Neural progenitor cell (in vitro differentiated cells): ENCODE data around the gene RGS9. TPM values are rescaled to one million over a fixed set of nuclear protein-coding genes. Genes with fewer than 3 reads are reported as not detected.

ENCODE experiments used
- DNase-seq: peaks from one replicate; pipeline ENCODE4 v3.0.0-alpha.2; 2016; ENCODE audit warnings: low spot score
- H2AFZ ChIP-seq: fragments of 200-600 bp; sonication (generic); replicated peaks from 2 replicates; pipeline ENCODE4 v1.6.1; 2016; ENCODE audit warnings: antibody characterized with exemption
- H3F3A ChIP-seq: fragments of 200-600 bp; sonication (generic); 2 replicates; pipeline ENCODE4 v1.6.1; 2016; ENCODE audit warnings: antibody characterized with exemption, low read depth
- H3K27ac ChIP-seq: fragments of 200-600 bp; sonication (generic); 2 replicates; pipeline ENCODE4 v1.5.1; 2016; ENCODE audit warnings: mild to moderate bottlenecking
- H3K27me3 ChIP-seq: fragments of 200-600 bp; sonication (generic); 2 replicates; pipeline ENCODE4 v1.6.1; 2016; ENCODE audit warnings: mild to moderate bottlenecking, moderate library complexity
- H3K36me3 ChIP-seq: fragments of 200-600 bp; sonication (generic); 2 replicates; pipeline ENCODE4 v1.5.1; 2016
- H3K4me1 ChIP-seq: fragments of 200-600 bp; sonication (generic); 2 replicates; pipeline ENCODE4 v1.6.1; 2016; ENCODE audit warnings: mixed run types
- H3K4me2 ChIP-seq: fragments of 200-600 bp; sonication (generic); 2 replicates; pipeline ENCODE4 v1.6.1; 2016
- H3K4me3 ChIP-seq: fragments of 200-600 bp; sonication (generic); 2 replicates; pipeline ENCODE4 v1.5.1; 2016
- H3K79me2 ChIP-seq: fragments of 200-600 bp; sonication (generic); 2 replicates; pipeline ENCODE4 v1.6.1; 2016; ENCODE audit warnings: low read depth
- H3K9ac ChIP-seq: fragments of 200-600 bp; sonication (generic); 2 replicates; pipeline ENCODE4 v1.6.1; 2016
- H3K9me3 ChIP-seq: fragments of 200-600 bp; sonication (generic); 2 replicates; pipeline ENCODE4 v1.5.1; 2016; ENCODE audit warnings: low read depth
- H4K20me1 ChIP-seq: fragments of 200-600 bp; sonication (generic); 2 replicates; pipeline ENCODE4 v1.6.1; 2016; ENCODE audit warnings: low read depth
- H3K27ac Mint-ChIP-seq: 3 replicates; pipeline ENCODE4 v1.8.0; 2021; ENCODE audit warnings: mixed read lengths
- H3K27me3 Mint-ChIP-seq: 2 replicates; pipeline ENCODE4 v1.8.0; 2022; ENCODE audit warnings: low read depth, mild to moderate bottlenecking, inconsistent platforms, moderate library complexity, mixed read lengths; ENCODE audit not compliant: insufficient read depth
- H3K36me3 Mint-ChIP-seq: 3 replicates; pipeline ENCODE4 v1.8.0; 2021; ENCODE audit warnings: mixed read lengths
- H3K4me1 Mint-ChIP-seq: 3 replicates; pipeline ENCODE4 v1.8.0; 2021; ENCODE audit warnings: mixed read lengths
- H3K4me3 Mint-ChIP-seq: 3 replicates; pipeline ENCODE4 v1.8.0; 2021; ENCODE audit warnings: mild to moderate bottlenecking, moderate library complexity, mixed read lengths
- H3K9me3 Mint-ChIP-seq: 3 replicates; pipeline ENCODE4 v1.8.0; 2020; ENCODE audit warnings: mixed read lengths
- CTCF ChIP-seq: fragments of 200-600 bp; sonication (generic); IDR thresholded peaks from 2 replicates; pipeline ENCODE4 v1.5.1; 2017; ENCODE audit warnings: antibody characterized with exemption, mild to moderate bottlenecking
- EZH2 ChIP-seq: fragments of 200-600 bp; sonication (generic); IDR thresholded peaks from 2 replicates; pipeline ENCODE4 v1.6.1; 2017; ENCODE audit warnings: antibody characterized with exemption, mild to moderate bottlenecking, moderate library complexity
- EZH2phosphoT487 ChIP-seq: fragments of 200-600 bp; sonication (generic); IDR thresholded peaks from 2 replicates; pipeline ENCODE4 v1.6.1; 2017; ENCODE audit warnings: antibody characterized with exemption
- total RNA-seq: library from RNA; depleted of rRNA; stranded (reverse); fragments of >200 nt; gene quantifications from 2 replicates; pipeline ENCODE4 v1.2.3, GENCODE V29; 2015; ENCODE audit warnings: low replicate concordance

The RGS9 gene
- total RNA-seq, 1 donor from 2014 or later, result 7.9 TPM

DNA sequence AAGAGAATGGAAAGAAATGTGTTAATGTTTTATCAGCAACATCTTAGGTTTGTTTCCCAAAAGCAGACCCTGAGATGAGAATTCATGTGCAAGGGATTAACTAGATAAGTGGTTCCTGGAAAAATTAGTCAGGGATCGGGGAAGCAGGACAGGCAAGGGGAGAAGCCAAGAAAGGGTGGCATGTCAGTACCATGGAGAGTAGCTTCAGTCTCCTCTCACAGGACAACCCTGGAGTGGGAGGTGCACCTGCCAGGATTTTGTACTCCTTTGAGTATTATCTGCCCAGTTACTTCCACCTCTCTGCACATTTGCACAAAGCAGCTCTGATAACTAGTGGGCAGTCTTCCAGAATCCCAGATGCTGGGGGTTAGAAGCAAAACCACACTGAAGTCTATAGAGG lies 117.0 kb downstream of the RGS9 start:
- Mint-ChIP-seq H3K36me3 (peaks cover 3% of the 10 kb centered on the region), H3K9me3 (peaks cover 14% of the 10 kb centered on the region), H3K4me1 (peaks cover 3% of the 10 kb centered on the region), H3K27ac (no peak overlapping the region), H3K27me3 (peaks cover 3% of the 10 kb centered on the region), H3K4me3 (no peak overlapping the region)
- Histone ChIP-seq H3K27ac (no peak overlapping the region), H3K36me3 (no peaks in the 10 kb centered on the region), H3K27me3 (no peaks in the 10 kb centered on the region), H3K79me2 (no peaks in the 10 kb centered on the region), H2AFZ (no peak overlapping the region), H3F3A (no peaks in the 10 kb centered on the region), H4K20me1 (no peaks in the 10 kb centered on the region), H3K9me3 (no peaks in the 10 kb centered on the region), H3K4me2 (no peak overlapping the region), H3K4me3 (no peak overlapping the region), H3K4me1 (peaks cover 2% of the 10 kb centered on the region), H3K9ac (no peak overlapping the region)
- no peak for TF ChIP-seq EZH2
- no peak for TF ChIP-seq CTCF
- TF ChIP-seq EZH2phosphoT487, result no peak
- DNase-seq, result peak; percentile 60

- H2AFZ ChIP-seq, result no peak overlapping the region
- H3F3A ChIP-seq, result no peaks in the 10 kb centered on the region
- H3K9ac ChIP-seq, result no peak overlapping the region
- TF ChIP-seq EZH2 (no peak), CTCF (no peak), EZH2phosphoT487 (no peak)
- H3K4me3 Mint-ChIP-seq, result peak overlapping the region; percentile 47
- no peaks in the 10 kb centered on the region for H3K27me3 ChIP-seq
- DNase-seq, result no peak
- H3K27ac ChIP-seq, result no peak overlapping the region
- H3K36me3 ChIP-seq, result no peaks in the 10 kb centered on the region
- no peaks in the 10 kb centered on the region for H3K9me3 ChIP-seq
- no peaks in the 10 kb centered on the region for H4K20me1 ChIP-seq
- peaks cover 27% of the 10 kb centered on the region for H3K4me1 Mint-ChIP-seq
- no peaks in the 10 kb centered on the region for H3K79me2 ChIP-seq
- no peaks in the 10 kb centered on the region for H3K27me3 Mint-ChIP-seq
- peak overlapping the region; percentile 88 for H3K27ac Mint-ChIP-seq
- no peak overlapping the region for H3K4me3 ChIP-seq
- H3K9me3 Mint-ChIP-seq, result peaks cover 10% of the 10 kb centered on the region
- H3K4me2 ChIP-seq, result no peak overlapping the region
- H3K36me3 Mint-ChIP-seq, result peaks cover 3% of the 10 kb centered on the region
- no peaks in the 10 kb centered on the region for H3K4me1 ChIP-seq
Measured at GRCh38 chr17:65259281-65259680, 122.1 kb downstream of the RGS9 start.

GRCh38 chr17:65259696-65260485 lies 122.7 kb downstream of the RGS9 start:
- Histone ChIP-seq H3F3A (no peaks in the 10 kb centered on the region), H3K27ac (no peak overlapping the region), H3K27me3 (no peaks in the 10 kb centered on the region), H3K4me1 (no peaks in the 10 kb centered on the region), H3K36me3 (no peaks in the 10 kb centered on the region), H3K9me3 (no peaks in the 10 kb centered on the region), H4K20me1 (no peaks in the 10 kb centered on the region), H3K9ac (no peak overlapping the region), H3K4me3 (no peak overlapping the region), H3K79me2 (no peaks in the 10 kb centered on the region), H3K4me2 (no peak overlapping the region), H2AFZ (no peak overlapping the region)
- peak overlapping the region; percentile 47 for H3K4me3 Mint-ChIP-seq
- DNase-seq, result no peak
- peaks cover 8% of the 10 kb centered on the region for H3K9me3 Mint-ChIP-seq
- no peaks in the 10 kb centered on the region for H3K27me3 Mint-ChIP-seq
- H3K4me1 Mint-ChIP-seq, result peaks cover 27% of the 10 kb centered on the region
- TF ChIP-seq CTCF, result no peak
- no peak for TF ChIP-seq EZH2
- TF ChIP-seq EZH2phosphoT487, result no peak
- peaks cover 3% of the 10 kb centered on the region for H3K36me3 Mint-ChIP-seq
- H3K27ac Mint-ChIP-seq, result peak overlapping the region; percentile 88
